ENCODE data around the gene RPS6KA1. TPM values are rescaled to one million over a fixed set of nuclear protein-coding genes. Genes with fewer than 3 reads are reported as not detected.

RPS6KA1 gene
- polyA plus RNA-seq, 3 donors: 116 to 189 (median 188) TPM

- Histone ChIP-seq H3K27me3 (ENCODE audit: control insufficient read depth in 2 of 2, insufficient read depth in 2 of 2, low read length in 2 of 2) (no peaks in the 10 kb centered on the region), H3K9me3 (replicated peaks in 1 of 2; ENCODE audit: control insufficient read depth in 1 of 2, insufficient read depth in 1 of 2, low read length in 2 of 2) (no peaks in the 10 kb centered on the region), H3K79me2 (ENCODE audit: insufficient read depth, low read length) (no peaks in the 10 kb centered on the region), H4K20me1 (ENCODE audit: insufficient read depth, low read length) (no peaks in the 10 kb centered on the region), H3K4me3 (replicated peaks in 1 of 3; ENCODE audit: low read depth in 2 of 3, low read length in 3 of 3) (no peak overlapping the region), H3K36me3 (replicated peaks in 1 of 2; ENCODE audit: control insufficient read depth in 1 of 2, insufficient read depth in 2 of 2, low read length in 2 of 2) (no peaks in the 10 kb centered on the region), H3K4me2 (replicated peaks; ENCODE audit: extremely low read depth, low read length, poor library complexity, severe bottlenecking) (no peak overlapping the region), H2AFZ (ENCODE audit: insufficient read depth, low read depth, low read length, poor library complexity, severe bottlenecking) (no peak overlapping the region), H3K9ac (ENCODE audit: insufficient read depth, low read length, poor library complexity, severe bottlenecking) (no peak overlapping the region), H3K4me1 (ENCODE audit: control insufficient read depth in 1 of 2, insufficient read depth in 2 of 2, low read length in 2 of 2) (peaks cover 5 to 8% of the 10 kb centered on the region in 2 donors), H3K27ac (ENCODE audit: low read depth in 1 of 2, low read length in 2 of 2) (no peak overlapping the region)
- H3K4me1 Mint-ChIP-seq: peaks cover 13% of the 10 kb centered on the region
- no peaks in the 10 kb centered on the region for H3K36me3 Mint-ChIP-seq
- H3K27me3 Mint-ChIP-seq (ENCODE audit: low read depth in 3 of 3): peaks cover 6 to 20% (median 19%) of the 10 kb centered on the region in 3 donors
- 84% methylated on average over 12 of the region's 14 CpGs for WGBS (ENCODE audit: insufficient coverage)
- no peak for DNase-seq
- intact Hi-C loops (cut with micrococcal nuclease): no loop called here
- no peak overlapping the region for H3K4me3 Mint-ChIP-seq
- TF ChIP-seq, protein P1, sequence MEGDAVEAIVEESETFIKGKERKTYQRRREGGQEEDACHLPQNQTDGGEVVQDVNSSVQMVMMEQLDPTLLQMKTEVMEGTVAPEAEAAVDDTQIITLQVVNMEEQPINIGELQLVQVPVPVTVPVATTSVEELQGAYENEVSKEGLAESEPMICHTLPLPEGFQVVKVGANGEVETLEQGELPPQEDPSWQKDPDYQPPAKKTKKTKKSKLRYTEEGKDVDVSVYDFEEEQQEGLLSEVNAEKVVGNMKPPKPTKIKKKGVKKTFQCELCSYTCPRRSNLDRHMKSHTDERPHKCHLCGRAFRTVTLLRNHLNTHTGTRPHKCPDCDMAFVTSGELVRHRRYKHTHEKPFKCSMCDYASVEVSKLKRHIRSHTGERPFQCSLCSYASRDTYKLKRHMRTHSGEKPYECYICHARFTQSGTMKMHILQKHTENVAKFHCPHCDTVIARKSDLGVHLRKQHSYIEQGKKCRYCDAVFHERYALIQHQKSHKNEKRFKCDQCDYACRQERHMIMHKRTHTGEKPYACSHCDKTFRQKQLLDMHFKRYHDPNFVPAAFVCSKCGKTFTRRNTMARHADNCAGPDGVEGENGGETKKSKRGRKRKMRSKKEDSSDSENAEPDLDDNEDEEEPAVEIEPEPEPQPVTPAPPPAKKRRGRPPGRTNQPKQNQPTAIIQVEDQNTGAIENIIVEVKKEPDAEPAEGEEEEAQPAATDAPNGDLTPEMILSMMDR (IDR thresholded peaks at IDR 0.05): no peak
- H3K27ac Mint-ChIP-seq: no peak overlapping the region
- H3K9me3 Mint-ChIP-seq: peaks cover 0 to 1% (median 0%) of the 10 kb centered on the region in 7 donors
Measured at GRCh38 chr1:26521669-26522030, 7.9 kb upstream of the RPS6KA1 start.

DNA sequence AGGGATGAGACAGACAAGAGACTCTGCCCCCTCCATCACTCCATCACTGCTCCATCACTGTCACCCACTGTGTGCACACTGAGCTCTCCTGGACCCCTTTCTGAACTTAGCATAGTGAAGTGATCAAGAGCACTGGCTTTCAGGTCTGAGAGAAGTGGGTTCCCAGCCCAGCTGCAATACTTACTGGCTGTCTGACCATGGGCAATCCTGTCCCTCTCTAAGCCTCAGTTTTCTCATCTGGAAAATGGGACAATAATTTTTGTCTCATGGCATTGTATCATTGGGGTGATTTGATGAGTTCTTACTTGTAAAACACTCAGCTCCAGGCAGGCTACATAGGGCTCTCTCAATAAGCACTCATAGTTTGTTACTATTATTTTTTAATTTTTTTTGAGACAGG, 7.5 kb upstream of the RPS6KA1 start:
- H3K36me3 ChIP-seq (replicated peaks in 1 of 2; ENCODE audit: control insufficient read depth in 1 of 2, insufficient read depth in 2 of 2, low read length in 2 of 2): no peaks in the 10 kb centered on the region
- Mint-ChIP-seq H3K4me1 (peaks cover 13% of the 10 kb centered on the region), H3K27me3 (ENCODE audit: low read depth in 3 of 3) (peaks cover 6 to 20% (median 19%) of the 10 kb centered on the region in 3 donors), H3K9me3 (peaks cover 0 to 1% (median 0%) of the 10 kb centered on the region in 7 donors), H3K4me3 (no peak overlapping the region), H3K27ac (no peak overlapping the region), H3K36me3 (no peaks in the 10 kb centered on the region)
- intact Hi-C loops (cut with micrococcal nuclease): no loop called here
- TF ChIP-seq, protein P1 (IDR thresholded peaks at IDR 0.05): no peak
- H3K4me1 ChIP-seq (ENCODE audit: control insufficient read depth in 1 of 2, insufficient read depth in 2 of 2, low read length in 2 of 2): peaks cover 5 to 8% of the 10 kb centered on the region in 2 donors
- no peaks in the 10 kb centered on the region for H3K79me2 ChIP-seq (ENCODE audit: insufficient read depth, low read length)
- no peaks in the 10 kb centered on the region for H4K20me1 ChIP-seq (ENCODE audit: insufficient read depth, low read length)
- no peaks in the 10 kb centered on the region for H3K27me3 ChIP-seq (ENCODE audit: control insufficient read depth in 2 of 2, insufficient read depth in 2 of 2, low read length in 2 of 2)
- no peak for DNase-seq
- no peak overlapping the region for H2AFZ ChIP-seq (ENCODE audit: insufficient read depth, low read depth, low read length, poor library complexity, severe bottlenecking)
- H3K9me3 ChIP-seq (replicated peaks in 1 of 2; ENCODE audit: control insufficient read depth in 1 of 2, insufficient read depth in 1 of 2, low read length in 2 of 2): no peaks in the 10 kb centered on the region
- no peak overlapping the region for H3K4me2 ChIP-seq (replicated peaks; ENCODE audit: extremely low read depth, low read length, poor library complexity, severe bottlenecking)
- H3K27ac ChIP-seq (ENCODE audit: low read depth in 1 of 2, low read length in 2 of 2): no peak overlapping the region
- H3K4me3 ChIP-seq (replicated peaks in 1 of 3; ENCODE audit: low read depth in 2 of 3, low read length in 3 of 3): no peak overlapping the region
- H3K9ac ChIP-seq (ENCODE audit: insufficient read depth, low read length, poor library complexity, severe bottlenecking): no peak overlapping the region

Data from CD14-positive monocyte (primary cell).